Sigmoid colon (tissue), 7 donors: ENCODE data around the gene CREB3L2. TPM values are rescaled to one million over a fixed set of nuclear protein-coding genes. Genes with fewer than 3 reads are reported as not detected.
"Not testable (repeated sequence)": the region's sequence is repeated elsewhere in the genome, so short reads cannot be mapped to it uniquely, and the experiment has no call there.

Source experiments
- DNase-seq: peaks from one replicate; pipeline ENCODE4 v3.0.0-alpha.2; 2019
- H3K27ac ChIP-seq, 4 donors: fragments of 200-600 bp; sonication (generic); one replicate each; pipeline ENCODE4 v1.5.1; 2016 to 2019; ENCODE audit warnings: mild to moderate bottlenecking in 1 of 4
- H3K27me3 ChIP-seq, 3 donors: fragments of 200-600 bp; sonication (generic); one replicate each; pipeline ENCODE4 v1.5.1; 2019; ENCODE audit warnings: mild to moderate bottlenecking in 1 of 3
- H3K36me3 ChIP-seq, 4 donors: fragments of 200-600 bp; sonication (generic); one replicate each; pipeline ENCODE4 v1.5.1; 2016 to 2019
- H3K4me1 ChIP-seq, 4 donors: fragments of 200-600 bp; sonication (generic); one replicate each; pipeline ENCODE4 v1.5.1; 2017 to 2019
- H3K4me3 ChIP-seq, 4 donors: fragments of 200-600 bp; sonication (generic); one replicate each; pipeline ENCODE4 v1.5.1; 2017 to 2019; ENCODE audit warnings: mild to moderate bottlenecking in 2 of 4, moderate library complexity in 1 of 4
- H3K9me3 ChIP-seq, 4 donors: fragments of 200-600 bp in 3 of 4; sonication (generic) in 3 of 4; one replicate each; pipeline versions ENCODE4 v1.5.1 to v1.6.1; 2013 to 2019
- EP300 ChIP-seq, 4 donors: sonication (generic); formaldehyde crosslinking; IDR thresholded peaks; one replicate each; pipeline ENCODE4 v1.6.1; 2017; ENCODE audit warnings: antibody characterized with exemption in 4 of 4
- POLR2A ChIP-seq, 2 donors: fragments of 450-650 bp; IDR thresholded peaks; one replicate each; pipeline ENCODE4 v1.6.1; 2016; ENCODE audit warnings: antibody characterized with exemption in 2 of 2, mild to moderate bottlenecking in 2 of 2, moderate library complexity in 2 of 2
- POLR2AphosphoS5 ChIP-seq, 4 donors: sonication (generic); formaldehyde crosslinking; IDR thresholded peaks; one replicate each; pipeline ENCODE4 v1.6.1; 2017; ENCODE audit warnings: antibody characterized with exemption in 4 of 4
- WGBS, 2 donors: extraction: QIAGEN DNeasy Blood & Tissue Kit; methylation state at CpG; one replicate each; pipeline ENCODE4 v1.1.7; 2013; 5-methylcytosine and 5-hydroxymethylcytosine counted together
- intact Hi-C: fragments of 100-400 bp; cut with DNase I; formaldehyde crosslinking; loops from one replicate; pipeline ENCODE4 v1.15.1; 2023
- polyA plus RNA-seq, 3 donors: library from polyadenylated mRNA; stranded (reverse); fragments of 200-250 nt; gene quantifications; one replicate each; pipeline ENCODE4 v1.2.3, GENCODE V29; 2013
- total RNA-seq, 4 donors: library from RNA; depleted of rRNA; stranded (reverse); fragments of >200 nt; gene quantifications; one replicate each; pipeline ENCODE4 v1.1.0, GENCODE V29; 2016
- TF ChIP-seq, protein P1 (sequence below), 4 experiments: fragments of 450-650 bp in 3 of 4; fragments of 200-600 bp in 1 of 4; IDR thresholded peaks; one replicate each; pipeline ENCODE4 v1.5.1; 2016 to 2019; ENCODE audit warnings: antibody characterized with exemption in 4 of 4, mild to moderate bottlenecking in 3 of 4, moderate library complexity in 2 of 4
- donor health status: healthy with polysubstance abuse.
- donor health status: Bipolar disorder and iron deficiency.
- donor health status: healthy.

The CREB3L2 gene
- total and polyA plus RNA-seq, 7 donors: 3.0 to 41.3 (median 26.0) TPM

DNA sequence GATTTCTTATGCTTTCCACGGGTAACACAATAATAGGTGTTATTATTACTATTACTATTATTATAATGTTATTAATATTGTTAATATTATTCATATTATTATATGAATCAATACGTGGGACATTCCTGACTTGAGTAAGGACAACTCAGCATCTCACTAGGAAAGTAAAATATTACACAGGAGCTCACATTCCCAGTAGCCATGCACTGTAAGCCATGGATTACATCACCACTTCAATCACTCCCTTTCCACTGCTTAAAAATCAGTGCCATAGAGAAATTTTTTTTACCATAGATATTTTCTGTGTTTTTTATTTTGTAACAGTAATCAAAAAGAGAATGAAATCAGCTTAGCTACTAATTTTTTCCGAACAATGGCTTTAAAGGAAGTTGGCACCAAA is 86.6 kb downstream of the CREB3L2 start:
- 87 to 91% methylated on average over 3 of the region's 3 CpGs for WGBS, 2 donors
- Histone ChIP-seq H3K27ac (no peak overlapping the region), H3K4me3 (no peak overlapping the region), H3K36me3 (peaks cover 4 to 58% (median 22%) of the 10 kb centered on the region in 4 donors), H3K9me3 (no peaks in the 10 kb centered on the region), H3K27me3 (no peaks in the 10 kb centered on the region), H3K4me1 (peaks cover 0 to 30% (median 19%) of the 10 kb centered on the region in 4 donors)
- TF ChIP-seq POLR2A (IDR thresholded peaks at IDR 0.05) (no peak), EP300 (IDR thresholded peaks at IDR 0.05) (no peak), POLR2AphosphoS5 (IDR thresholded peaks at IDR 0.05) (no peak)
- TF ChIP-seq, protein P1, sequence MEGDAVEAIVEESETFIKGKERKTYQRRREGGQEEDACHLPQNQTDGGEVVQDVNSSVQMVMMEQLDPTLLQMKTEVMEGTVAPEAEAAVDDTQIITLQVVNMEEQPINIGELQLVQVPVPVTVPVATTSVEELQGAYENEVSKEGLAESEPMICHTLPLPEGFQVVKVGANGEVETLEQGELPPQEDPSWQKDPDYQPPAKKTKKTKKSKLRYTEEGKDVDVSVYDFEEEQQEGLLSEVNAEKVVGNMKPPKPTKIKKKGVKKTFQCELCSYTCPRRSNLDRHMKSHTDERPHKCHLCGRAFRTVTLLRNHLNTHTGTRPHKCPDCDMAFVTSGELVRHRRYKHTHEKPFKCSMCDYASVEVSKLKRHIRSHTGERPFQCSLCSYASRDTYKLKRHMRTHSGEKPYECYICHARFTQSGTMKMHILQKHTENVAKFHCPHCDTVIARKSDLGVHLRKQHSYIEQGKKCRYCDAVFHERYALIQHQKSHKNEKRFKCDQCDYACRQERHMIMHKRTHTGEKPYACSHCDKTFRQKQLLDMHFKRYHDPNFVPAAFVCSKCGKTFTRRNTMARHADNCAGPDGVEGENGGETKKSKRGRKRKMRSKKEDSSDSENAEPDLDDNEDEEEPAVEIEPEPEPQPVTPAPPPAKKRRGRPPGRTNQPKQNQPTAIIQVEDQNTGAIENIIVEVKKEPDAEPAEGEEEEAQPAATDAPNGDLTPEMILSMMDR (IDR thresholded peaks at IDR 0.05): no peak
- intact Hi-C loops: no loop called here
- no peak for DNase-seq

DNA sequence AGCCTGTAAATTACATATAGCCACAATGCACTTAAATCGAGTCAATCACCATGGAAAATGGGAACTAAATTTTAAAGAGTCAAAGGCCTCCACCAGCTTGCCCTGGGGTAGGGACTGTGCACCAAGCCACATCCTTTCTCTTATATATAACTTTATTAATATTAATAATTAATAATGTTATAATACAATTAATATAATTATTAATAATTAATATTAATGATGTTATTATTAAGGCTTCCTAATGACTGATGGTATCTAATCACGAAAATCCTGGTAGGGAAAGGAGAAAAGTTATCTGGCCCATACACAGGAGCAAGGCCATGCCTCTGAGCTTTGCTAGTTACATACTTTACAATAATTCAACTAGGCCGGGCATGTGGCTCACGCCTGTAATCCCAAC is 87.9 kb downstream of the CREB3L2 start:
- 93 to 94% methylated on average over 4 of the region's 4 CpGs for WGBS, 2 donors
- Histone ChIP-seq H3K36me3 (peaks cover 4 to 67% (median 24%) of the 10 kb centered on the region in 4 donors), H3K27ac (no peak overlapping the region)

DNA sequence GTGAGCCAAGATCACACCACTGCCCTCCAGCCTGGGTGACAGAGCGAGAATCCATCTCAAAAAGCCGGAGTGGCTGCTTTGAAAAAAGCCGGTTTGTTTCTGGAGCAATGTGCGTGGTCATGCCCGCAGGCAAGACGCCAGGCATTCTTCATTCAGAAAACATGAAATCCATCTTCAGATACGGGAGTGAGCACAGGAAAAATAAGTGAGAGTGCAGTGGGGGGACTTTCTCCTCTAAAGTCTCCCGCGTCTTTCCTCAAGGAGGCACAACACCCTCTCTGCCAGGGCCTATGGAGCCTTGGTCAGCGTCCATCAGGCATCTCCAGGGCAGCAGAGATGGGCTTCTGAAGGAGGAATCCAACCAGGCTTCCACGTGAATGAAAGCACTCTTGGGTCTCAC is 92.8 kb downstream of the CREB3L2 start:
- intact Hi-C loops: no loop called here
- Histone ChIP-seq H3K4me1 (peaks cover 0 to 30% (median 23%) of the 10 kb centered on the region in 4 donors), H3K27me3 (no peaks in the 10 kb centered on the region), H3K4me3 (no peak overlapping the region), H3K9me3 (no peaks in the 10 kb centered on the region), H3K36me3 (peaks cover 20 to 96% (median 45%) of the 10 kb centered on the region in 4 donors), H3K27ac (peak overlapping the region; percentile 40 to 69 (median 58))
- DNase-seq: no peak
- TF ChIP-seq EP300 (IDR thresholded peaks at IDR 0.05): no peak
- TF ChIP-seq, protein P1 (IDR thresholded peaks at IDR 0.05): no peak
- peak in 1 of 4 donors; percentile 37 for TF ChIP-seq POLR2AphosphoS5 (IDR thresholded peaks at IDR 0.05)
- 92 to 96% methylated on average over 11 of the region's 11 CpGs for WGBS, 2 donors

More for the DNA sequence above, 87.9 kb downstream of the CREB3L2 start:
- Histone ChIP-seq H3K4me1 (peaks cover 0 to 26% (median 19%) of the 10 kb centered on the region in 4 donors), H3K27me3 (no peaks in the 10 kb centered on the region), H3K9me3 (no peaks in the 10 kb centered on the region), H3K4me3 (no peak overlapping the region)
- intact Hi-C loops: no loop called here
- no peak for TF ChIP-seq POLR2A (IDR thresholded peaks at IDR 0.05)
- TF ChIP-seq, protein P1 (IDR thresholded peaks at IDR 0.05): no peak
- TF ChIP-seq EP300 (IDR thresholded peaks at IDR 0.05): no peak
- TF ChIP-seq POLR2AphosphoS5 (IDR thresholded peaks at IDR 0.05): no peak
- DNase-seq: no peak

DNA sequence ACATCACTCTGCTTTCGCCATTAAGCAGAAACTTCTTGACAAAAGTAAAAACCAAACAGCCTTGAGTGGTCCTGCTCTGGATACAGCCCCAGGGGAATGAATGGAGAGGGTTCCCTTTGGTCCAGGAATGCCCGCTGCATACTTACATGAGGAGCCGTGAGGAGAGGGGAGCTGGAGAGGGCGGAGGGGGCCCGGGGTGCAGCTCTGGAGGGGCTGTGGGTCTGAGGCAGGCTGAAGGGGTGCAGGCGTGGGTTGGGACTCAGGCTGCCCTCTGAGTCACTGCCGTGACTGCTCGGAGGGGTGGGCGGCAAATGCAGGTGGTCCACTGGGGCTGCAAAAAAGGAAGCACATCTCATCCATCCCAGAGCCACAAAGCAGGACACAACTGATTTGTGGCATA is 93.8 kb downstream of the CREB3L2 start:
- 95% methylated on average over 9 of the region's 9 CpGs for WGBS, 2 donors
- Histone ChIP-seq H3K4me3 (no peak overlapping the region), H3K27ac (peak overlapping the region; percentile 40 to 69 (median 56)), H3K4me1 (peaks cover 0 to 34% (median 32%) of the 10 kb centered on the region in 4 donors), H3K36me3 (peaks cover 20 to 95% (median 47%) of the 10 kb centered on the region in 4 donors), H3K9me3 (no peaks in the 10 kb centered on the region), H3K27me3 (no peaks in the 10 kb centered on the region)
- intact Hi-C loops: no loop called here
- no peak for DNase-seq
- TF ChIP-seq EP300 (IDR thresholded peaks at IDR 0.05) (no peak), POLR2A (IDR thresholded peaks at IDR 0.05) (no peak), POLR2AphosphoS5 (IDR thresholded peaks at IDR 0.05) (no peak)
- TF ChIP-seq, protein P1 (IDR thresholded peaks at IDR 0.05): no peak

DNA sequence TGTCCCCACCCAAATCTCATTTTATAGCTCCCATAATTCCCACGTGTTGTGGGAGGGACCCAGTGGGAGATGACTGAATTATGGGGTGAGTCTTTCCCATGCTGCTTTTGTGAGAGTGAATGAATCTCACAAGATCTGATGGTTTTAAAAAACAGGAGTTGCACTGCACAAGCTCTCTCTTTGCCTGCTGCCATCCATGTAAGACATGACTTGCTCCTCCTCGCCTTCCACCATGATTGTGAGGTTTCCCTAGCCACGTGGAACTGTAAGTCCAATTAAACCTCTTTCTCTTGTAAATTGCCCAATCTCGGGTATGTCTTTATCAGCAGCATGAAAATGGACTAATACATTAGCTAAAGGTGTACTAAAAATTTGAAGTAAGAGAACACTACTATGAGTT is 95.2 kb downstream of the CREB3L2 start:
- intact Hi-C loops, H3K4me3 ChIP-seq, H3K9me3 ChIP-seq, DNase-seq, H3K27me3 ChIP-seq, H3K27ac ChIP-seq: not testable (repeated sequence)
- H3K4me1 ChIP-seq: peaks cover 0 to 34% (median 32%) of the 10 kb centered on the region in 4 donors
- WGBS, 2 donors: 75 to 91% methylated on average over 4 of the region's 4 CpGs
- H3K36me3 ChIP-seq: peaks cover 20 to 94% (median 38%) of the 10 kb centered on the region in 4 donors
